COLO668 (cell line): Measurements from ENCODE around the gene PARVB.
A peak's percentile ranks its signal among the peaks of the same experiment; 100 is the strongest.
"Not testable (repeated sequence)": the region's sequence is repeated elsewhere in the genome, so short reads cannot be mapped to it uniquely, and the experiment has no call there.

Source experiments
- DNase-seq: peaks from one replicate; lab custom pipeline; 2025; ENCODE audit not compliant: unreplicated experiment; lab: John Stamatoyannopoulos, UW

Gene PARVB

DNA sequence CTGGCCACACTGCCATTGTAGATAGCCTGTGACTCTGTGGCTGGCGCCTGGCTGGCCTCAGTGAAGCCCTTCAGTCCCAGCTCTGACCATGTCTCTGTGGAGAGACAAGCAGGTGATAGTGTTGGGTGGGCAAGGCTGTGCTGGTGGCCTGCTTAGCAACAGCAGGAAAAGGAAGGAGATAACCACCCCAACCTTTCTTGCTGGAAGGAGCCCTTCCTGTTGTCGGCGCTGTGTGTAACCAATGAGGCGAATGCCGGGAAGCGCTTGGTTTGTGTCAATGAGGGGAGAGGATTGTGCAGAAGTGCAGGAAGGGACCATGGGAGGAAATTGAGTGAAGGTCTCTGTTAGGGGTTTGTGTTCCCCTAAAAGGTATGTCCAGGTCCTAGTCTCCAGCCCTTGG lies 27.3 kb downstream of the PARVB start:
- no peak for DNase-seq

DNA sequence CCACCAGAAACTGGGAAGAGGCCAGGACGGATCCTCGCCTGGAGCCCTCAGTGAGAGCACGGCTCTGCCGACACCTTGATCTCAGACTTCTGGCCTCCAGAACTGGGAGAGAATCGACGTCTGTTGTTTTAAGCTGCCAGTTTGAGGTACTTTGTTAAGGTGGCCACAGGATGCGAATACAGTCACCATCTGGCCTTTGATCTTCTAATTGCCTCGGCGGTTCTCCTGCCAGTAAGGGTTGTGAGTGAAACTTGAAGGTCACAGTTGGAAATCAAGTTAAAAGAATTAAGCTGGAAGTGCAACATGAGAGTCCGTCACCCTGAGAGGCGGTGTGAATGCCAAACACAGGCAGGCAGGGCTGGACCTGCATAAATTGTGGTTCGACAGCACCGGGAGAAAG lies 27.9 kb downstream of the PARVB start:
- DNase-seq = no peak

DNA sequence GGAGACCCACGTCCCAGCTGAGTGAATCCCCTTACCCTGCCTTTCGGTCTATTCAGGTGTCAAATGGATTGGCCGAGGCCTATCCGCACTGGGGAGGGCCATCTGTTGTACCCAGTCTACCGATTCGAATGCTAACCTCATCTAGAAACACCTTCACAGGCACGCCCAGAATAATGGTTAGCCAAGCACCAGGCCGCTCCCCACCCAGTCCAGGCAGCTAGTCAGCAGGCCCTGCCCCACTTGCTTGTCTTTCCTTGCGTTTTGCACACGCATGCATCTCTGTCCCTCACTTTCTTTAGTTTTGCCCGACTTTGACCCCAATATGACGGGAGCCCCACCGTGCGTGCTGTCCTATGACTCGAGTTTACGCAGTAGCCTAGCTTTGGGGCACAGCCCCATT lies 31.7 kb downstream of the PARVB start:
- no peak for DNase-seq

DNA sequence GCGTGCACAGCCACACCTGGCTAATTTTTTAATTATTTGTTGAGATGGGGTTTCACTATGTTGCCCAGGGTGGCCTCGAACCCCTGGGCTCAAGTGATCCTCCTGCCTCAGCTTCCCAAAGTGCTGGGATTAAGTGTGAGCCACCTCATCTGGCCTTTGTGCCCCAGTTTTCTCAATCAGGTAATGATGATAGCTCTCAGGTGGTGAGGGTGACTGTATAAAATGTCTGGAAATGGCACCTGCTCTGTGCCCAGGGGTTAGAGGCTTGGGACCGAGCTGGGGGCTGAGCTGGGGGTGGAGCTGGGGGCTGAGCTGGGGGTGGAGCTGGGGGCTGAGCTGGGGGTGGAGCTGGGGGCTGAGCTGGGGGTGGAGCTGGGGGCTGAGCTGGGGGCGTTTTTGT lies 32.5 kb downstream of the PARVB start:
- DNase-seq = not testable (repeated sequence)

DNA sequence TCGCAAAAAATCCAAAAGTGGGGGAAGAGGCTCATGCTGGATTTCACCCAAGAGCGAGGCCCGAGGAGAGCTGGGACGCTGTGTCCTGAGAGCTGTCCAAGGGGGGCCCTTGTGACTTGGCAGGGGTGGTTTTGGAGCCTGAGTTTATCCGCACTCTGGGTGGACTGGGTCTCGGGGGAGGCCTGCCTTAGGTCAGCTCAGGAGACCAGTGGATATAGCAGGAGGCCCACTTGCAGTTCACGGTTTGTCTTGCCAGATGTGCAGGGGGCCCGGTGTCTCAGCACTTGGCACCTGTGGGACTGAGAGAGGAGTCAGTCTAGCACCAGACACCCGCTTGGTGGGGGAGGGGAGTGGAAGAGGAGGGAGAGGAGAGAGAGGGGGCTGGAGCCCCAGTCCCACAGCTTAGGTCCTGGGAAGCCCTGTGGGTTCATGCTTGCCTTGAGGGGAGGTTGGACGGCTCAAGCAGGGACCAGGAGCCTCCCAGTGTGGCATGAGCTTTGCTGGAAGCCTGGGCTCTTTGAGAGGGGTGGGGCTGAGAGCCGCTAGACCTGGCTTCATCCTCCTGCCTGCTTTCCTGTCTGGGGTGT lies 33.4 kb downstream of the PARVB start:
- DNase-seq = no peak

DNA sequence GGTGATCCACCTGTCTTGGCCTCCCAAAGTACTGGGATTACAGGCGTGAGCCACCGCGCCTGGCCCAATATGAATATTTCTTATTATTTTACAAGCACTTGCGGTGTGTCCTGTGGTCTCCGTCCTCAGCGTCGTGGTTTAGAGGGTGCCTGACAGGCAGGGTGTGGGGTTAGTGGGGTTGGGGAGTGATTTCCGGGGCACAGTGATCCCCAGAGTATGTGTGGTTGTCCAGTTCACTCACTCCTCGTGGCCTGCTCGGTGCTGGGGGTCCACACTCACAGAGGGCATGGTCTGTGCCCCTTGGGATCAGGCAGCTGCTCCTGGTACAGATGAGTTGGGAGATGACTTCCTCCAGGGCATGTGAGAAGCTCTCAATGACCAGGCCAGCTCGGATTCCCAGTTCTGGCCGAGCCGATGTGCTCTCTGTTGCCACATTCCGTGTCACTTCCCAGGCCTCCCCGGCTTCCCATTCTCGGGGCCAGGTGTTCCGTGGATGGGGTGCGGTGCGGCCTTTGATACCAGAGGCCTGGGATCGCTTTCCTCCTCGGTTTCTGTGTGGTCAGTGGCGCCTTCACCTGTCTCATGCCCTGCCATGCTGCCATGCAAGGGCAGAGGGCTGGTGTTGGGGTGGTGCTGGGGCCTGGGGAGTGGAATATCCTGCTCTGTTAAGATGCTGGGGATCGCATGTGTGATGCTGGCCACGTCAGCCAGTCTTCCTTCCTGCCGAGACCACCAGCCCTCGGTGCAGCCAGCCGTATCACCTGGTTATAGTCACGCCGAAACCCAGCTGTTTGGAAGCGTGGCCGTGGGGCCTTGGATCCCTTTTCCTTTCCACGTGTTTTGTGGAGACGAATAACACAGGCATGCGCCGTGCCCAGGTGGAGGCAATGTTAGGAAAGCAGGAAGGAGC lies 39.6 kb downstream of the PARVB start:
- DNase-seq = no peak

DNA sequence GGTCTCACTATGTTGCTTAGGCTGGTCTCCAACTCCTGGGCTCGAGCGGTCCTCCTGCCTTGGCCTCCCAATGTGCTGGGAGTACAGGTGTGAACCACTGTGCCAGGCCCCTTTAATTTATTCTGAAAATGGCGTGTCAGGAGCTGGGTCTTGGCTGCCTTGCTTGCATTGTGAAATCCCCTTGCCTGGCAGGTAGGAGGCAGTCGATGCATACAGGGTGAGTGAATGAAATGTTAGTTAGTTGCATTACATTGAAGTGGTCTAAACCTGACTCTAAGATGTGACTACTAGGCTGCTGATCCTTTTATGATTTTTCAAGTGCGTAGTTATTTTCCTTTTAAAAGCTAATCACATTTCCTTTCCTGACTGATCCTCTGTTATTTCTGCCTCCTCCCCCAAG lies 42.9 kb downstream of the PARVB start:
- DNase-seq = no peak

DNA sequence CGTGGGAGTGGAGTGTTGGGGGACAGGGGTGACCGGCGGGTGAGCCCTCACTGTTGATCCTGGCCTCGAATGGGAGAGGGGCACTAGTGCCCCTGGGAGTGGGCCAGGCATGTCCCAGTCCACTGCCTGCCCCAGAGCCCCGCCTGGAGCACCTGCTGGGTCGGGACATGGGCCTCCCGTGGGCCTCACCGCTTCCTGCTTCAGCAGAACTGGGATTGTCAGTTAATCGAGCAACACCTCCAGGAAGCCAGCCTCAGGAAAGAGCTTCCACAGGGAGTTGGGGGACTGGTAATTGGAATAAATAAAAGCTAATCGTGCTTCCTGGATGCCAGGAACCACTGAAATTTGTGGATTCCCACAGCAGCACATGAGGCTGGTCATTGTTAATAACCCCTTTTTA lies 43.8 kb downstream of the PARVB start:
- no peak for DNase-seq

DNA sequence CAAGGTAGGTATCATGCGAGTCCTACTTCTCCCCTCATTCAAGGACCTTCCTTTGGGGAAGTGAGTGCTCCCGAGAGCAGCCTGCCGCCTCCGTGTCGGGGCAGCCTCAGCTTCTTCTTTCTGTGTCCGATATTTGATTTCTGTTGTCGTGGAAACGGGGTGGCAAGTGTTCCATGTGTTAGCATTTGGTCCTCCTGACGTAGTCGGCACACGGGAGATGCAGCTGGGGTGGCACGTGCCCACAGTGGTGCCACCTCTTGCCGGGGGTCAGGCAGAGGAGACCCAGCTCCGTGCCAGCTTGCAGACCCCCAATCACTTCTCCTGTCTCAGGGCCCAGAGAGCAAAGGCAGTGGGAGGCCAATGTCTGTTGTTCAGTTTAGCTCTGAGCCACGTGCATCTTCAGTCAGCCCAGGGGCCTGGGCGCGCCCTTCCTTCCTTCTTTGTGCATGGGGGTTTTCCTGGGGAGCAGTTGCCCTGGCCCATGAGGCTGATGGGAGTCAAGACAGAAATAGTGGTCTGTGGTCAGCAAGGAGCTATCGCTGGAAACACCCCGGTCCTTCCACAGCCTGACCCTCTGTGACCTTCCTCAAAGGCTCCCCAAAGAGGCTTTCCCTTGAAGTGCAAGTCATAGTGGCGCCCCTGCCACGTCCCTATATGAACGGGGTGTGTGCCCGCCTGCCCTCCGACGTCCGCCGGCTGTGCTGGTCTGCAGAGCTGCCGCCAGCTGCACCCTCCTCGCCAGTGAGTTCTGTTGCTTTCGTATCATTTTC lies 44.5 kb downstream of the PARVB start:
- no peak for DNase-seq

DNA sequence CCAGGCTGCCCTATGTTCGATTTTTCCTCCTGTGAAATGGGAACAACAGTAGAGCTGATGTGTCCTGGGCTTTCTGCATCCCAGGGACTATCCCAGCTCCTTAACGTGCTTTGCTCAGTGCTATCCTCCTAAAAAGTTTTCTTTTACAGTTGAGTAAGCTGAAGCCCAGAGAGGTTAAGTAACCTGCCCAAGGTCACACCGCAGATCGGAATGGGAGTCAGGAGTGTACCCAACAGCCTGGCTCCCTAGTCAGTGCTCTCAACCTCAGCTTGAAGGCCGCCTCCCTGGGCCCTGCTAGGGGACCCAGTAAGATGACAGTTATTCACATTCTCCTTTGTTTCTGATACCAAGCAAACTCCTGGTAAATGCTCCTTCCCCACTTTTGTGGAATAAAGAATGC lies 45.9 kb downstream of the PARVB start:
- DNase-seq = no peak

DNA sequence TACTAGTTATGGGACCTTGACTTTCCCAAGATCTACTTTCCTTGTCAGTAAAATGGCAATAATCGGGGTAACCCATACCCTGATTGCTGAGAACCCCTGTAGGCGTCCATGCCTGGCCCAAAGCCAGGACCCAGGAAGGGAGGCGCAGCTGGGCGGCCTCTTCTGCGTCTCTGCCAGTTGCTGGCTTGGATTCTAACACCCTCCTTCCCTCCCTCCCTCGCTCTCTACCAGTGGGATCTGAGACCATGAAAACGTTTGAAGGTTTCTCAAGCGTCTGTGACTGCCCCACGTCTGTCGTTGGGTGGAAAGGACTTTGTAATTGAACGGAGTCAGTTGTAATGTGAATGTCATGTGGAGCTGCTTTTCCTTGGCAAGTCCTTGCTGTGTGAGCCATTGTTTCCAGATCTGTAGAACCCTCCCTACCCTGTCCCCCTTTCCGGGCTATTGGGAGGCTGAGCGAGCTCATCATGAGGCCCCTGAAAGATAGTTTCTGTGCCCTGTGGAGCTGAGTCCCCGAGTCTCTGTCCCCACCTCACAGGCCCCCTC lies 47.8 kb downstream of the PARVB start:
- DNase-seq = no peak

DNA sequence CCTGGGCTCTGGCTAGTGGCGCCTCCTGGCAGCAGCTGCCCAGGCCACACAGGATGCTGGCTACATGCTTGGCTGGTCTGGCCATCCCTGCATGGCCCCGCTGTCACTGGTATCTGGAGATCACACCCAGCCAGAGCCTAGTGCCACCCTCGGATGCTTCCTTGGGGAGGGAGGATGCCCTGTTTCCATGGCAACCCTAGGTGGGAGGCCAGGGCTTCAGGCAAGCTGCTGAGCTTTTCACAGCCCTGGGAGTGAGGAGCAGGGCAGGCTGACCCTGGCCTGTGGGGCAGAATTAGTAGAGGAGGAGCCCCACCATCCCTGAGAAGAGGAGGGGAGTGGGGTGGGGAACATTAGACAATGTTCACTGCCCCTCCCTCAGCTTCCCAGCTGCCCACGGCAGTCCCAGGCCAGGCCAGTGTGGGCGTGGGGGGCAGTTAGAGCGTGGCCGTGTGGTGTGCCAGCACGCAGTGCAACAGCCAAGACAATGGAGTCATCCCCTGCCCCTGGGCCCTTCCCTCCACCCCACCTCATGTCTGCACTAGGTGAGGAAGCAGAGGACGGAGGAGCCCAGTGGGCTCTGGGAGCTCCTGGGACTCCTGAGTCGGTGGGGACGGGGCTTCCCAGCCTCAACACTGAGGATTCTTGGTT lies 50.4 kb downstream of the PARVB start:
- no peak for DNase-seq

DNA sequence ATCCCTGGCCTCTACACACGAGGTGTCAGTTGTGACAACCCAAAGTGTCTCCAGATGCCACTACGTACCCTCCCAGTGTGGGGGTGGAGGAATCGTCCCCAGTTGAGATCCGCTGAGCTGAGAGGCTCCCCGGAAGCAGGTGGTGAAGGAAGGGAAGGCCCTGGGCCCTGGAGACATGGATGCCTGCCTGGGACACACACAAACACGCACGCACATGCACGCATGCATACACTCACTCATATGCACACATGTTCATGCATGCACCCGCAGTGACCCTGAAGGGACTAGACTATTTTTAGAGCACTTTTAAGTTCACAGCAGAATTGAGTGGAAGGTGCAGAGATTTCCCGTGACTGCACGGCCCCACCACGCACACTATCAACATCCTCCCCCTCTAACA lies 50.9 kb downstream of the PARVB start:
- no peak for DNase-seq

DNA sequence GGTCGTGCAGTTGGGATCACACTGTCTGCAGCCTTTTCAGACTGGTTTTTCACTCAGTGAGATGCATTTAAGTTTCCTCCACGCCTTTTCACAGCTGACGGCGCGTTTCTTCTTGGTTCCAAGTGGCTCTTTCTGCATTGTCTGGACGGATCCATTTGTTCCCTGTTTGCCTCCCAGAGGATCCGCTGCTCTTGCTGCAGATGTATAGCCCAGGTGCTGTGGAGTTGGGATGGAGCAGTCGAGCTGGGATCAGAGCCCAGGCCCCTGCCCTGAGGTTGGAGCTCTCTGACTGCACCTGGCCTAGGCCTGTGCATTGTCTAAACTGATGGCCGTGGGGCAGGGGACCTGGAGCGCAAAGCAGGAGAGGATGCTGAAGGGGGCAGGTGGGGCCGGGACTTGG lies 51.6 kb downstream of the PARVB start:
- no peak for DNase-seq

DNA sequence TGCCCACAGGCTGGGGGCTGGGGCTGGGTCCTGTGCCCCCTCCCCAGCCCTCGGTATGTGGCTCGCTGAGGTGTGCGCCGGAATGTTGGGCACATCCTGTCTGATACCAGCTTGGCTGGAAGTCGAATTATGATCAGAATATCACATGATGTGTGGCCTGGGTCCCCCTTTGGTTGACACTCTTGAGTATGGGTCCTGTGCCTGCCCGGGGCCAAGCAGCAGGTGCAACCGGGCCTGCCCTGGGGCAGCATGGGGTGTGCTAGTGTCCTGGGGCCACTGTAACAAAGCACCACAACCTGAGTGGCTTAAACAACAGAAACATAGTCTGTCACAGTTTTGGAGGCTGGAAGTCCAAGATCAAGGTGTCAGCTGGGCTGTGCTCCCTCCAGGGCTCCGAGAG lies 52.7 kb downstream of the PARVB start:
- no peak for DNase-seq

DNA sequence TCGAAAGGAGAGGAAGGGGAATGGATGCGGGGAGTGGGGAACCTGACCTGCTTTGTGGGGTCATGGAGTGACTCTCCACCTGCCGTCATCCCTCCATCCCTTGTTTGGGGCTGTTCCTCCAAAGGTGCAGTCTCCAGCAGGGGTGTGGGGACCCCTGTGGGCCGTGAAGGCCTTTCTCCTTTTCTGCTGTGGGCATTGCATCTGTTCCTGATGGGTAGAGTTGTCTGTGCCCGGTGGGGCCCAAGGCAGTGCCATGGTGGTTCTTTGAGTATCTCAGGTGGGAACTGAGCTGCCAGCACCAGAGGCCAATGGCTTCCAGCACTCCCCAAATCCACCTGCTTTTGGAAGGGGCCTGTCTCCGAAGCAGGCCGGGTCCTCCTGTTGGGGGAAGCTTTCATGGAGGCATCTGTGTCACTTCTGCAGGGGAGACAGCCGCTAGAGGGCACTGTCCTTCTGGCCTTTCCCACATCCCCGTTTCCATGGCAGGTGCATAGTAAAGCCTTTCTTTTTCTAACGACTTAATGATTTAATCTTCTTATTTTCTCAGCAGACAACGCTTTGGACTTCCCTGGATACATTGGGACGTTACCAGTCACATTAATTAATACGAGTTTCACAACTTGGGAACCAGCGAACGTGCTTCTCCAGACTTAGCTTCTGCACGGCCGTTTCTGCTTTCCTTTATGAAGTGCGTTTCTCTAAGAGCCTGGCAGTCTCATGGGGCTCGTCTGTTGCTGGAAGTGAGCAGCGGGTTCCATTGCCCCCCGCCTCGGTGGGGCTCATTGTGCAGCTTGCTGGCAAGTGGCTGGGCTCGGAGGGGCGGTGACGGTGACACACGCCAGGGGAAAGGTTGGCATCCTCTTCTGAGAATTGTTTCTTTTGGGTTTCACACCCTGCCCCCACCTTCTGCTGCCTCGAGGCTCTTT lies 57.1 kb downstream of the PARVB start:
- peak; percentile 79 for DNase-seq

DNA sequence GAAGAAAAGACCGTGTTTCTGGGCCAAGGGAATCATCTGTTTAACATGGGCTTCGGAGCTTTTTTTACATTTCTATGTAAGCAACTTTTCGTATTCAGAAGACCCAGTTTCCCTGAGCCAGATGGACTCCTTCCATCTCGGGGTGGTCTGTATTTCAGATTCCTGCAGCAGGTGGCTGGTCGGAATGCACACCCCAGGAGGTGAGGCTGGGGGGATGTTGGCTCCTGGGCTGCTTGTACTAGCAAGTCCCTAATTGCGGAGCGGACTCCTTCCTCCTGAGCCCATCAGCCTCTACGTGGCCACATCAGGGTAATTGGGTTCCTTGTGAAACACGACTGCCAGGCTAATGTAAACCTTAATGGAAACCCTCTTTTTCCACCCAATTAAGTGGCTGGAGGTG lies 58.7 kb downstream of the PARVB start:
- DNase-seq = no peak

DNA sequence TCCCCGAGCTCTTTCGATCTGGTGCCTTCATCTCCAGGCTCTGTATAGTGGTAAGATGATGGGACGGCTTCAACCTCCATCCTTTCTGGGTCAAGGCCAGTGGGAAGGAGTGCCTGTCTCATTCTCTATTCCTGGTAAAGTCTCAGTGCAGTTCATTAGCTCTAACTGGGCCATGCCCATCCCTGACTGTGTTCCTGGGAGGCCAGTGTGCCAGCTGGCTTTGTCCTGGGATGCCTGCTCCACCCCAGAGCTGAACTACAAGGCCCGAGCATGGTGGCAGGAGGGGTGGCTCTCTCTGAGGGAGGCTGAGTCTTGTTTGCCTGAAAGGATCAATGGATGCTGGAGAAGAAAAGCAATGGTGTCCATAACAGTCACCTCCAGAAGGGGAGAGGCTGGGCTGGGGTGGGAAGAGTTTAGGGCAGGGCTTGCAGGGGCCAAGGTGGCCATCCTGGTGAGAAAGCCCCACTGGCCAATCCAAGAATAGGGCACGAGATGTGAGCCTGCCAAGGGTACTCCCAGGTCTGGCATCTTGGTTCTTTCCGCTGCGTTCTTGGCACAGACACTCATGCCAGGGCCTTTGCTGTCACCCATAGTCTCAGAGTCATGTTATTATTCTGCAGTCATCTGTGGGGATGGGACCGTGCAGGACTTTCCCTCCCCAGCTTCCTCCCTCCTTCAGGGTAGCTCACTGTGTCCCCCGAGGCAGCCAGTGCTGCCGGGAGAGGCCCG lies 60.1 kb downstream of the PARVB start:
- DNase-seq = no peak

DNA sequence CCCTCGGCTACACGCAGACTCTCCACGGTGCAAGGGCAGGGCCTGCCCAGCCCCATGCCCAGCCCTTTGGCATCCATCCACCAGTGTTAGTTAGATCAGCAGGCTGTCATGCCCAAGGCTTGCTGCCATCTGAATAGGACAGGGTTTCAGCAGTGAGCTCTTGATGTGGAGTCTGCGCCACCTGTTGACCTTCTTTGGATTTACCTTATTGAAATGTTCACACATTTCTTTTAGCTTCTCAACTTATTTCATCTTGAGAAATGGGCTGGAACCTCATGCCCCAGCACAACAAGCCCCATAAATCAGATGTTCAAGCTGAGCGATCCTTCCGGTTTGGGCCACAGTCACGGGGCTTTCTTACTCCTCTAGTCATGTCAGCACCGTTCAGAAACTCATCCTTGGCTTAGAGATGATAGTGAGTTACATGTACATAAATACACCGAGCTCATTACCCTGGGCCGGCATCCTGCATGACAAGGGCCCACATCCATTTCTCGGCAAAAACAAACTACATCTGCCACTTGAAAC lies 61.7 kb downstream of the PARVB start:
- DNase-seq = peak; percentile 53
